OCI-M2 (cell line): Measurements from ENCODE around the gene ERVK3-1.

ENCODE experiments used
- DNase-seq: peaks from one replicate; lab custom pipeline; 2025; ENCODE audit not compliant: unreplicated experiment; lab: John Stamatoyannopoulos, UW

ERVK3-1 gene

DNA sequence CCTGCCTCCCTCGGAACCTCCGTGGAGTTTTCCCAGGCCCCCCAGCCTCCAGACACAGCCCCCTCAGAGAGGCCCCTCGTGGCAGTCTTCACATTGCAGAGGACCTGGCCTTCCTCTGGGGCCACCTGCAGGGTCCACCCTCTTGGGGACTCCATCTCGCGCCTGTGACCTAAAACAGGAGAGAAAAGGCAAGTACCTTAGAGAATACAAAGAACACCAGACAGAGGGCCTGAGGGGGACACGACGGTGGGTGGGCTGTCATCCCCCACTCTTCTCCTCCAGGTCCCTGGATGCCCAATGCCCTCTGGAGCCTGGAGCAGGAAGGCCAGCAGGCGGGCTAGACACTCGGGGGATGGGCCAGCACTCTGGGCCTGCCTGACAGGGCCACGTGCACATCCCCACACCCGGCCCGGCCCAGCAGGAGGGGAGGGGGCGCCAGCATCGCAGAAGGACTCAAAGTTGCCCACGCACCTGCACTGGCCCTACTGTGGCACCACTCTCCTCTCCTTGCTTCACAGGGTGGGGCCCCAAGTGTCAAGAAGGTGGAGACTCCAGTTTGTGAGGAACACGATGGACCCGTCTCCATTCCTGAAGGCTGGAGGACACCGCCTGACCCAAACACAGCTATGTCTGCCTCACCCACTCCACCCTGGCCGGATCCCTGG lies 52.4 kb downstream of the ERVK3-1 start:
- DNase-seq = no peak

GRCh38 chr19:58361900-58362271 lies 56.7 kb downstream of the ERVK3-1 start:
- no peak for DNase-seq

DNA sequence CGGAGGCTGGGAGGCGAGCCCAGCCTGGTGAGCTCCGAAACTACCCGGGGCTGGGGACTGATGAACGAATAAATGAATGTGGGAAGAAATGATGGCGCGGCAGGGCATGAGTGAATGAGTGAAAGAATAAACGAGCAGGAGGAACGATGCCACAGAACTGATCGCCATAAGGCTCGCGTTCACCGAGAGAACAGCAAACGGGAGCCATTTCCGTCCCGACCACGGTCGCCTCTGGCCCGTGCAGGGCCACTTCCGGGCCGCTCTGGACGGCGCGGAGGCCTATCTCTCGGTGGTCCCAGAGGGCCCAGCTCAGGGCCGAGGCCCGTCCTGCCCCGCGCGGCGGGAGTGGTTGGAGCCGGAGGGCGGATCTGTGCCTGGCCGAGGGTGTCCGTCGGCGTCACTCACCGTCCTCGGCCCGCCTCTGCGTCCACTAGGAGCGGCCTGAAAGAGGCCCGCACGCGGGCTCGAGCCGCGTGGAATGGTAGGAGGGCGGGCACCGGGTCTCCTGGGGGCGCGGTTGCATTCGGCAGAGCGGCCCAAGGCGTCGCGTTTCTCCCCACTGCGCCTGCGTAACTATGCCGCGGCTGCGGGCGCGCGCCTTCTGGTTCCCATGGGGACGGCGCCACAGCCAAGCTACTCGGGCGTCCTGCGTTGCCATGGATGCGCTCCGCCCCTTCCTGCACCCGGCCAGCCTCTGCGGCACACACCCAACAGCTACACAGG lies 57.3 kb downstream of the ERVK3-1 start, which contains the start of gene ZNF497:
ZNF497 (minus strand) TSS at position 480 of the 723 bp plus-strand sequence. CDS start 5,116 bp downstream, outside the sequence.
- DNase-seq = peak; percentile 95

DNA sequence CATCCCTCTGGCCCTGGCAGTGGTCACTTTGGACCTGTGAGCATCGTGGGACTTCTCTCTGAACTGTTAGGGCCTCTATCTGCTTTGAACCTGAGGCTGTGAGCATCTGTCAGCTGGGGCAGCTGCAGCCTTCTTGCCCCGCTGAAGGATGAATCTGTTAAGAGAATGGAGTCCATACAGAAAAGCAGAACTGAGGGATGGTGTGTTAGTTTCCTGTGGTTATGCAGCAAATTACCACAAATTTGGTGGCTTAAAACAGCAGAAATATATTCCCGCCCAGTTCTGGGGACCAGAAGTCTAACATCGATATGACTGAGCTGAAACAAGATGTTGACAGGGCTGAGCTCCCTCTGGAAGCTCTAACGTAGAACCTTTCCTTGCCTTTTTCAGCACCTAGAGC lies 59.0 kb downstream of the ERVK3-1 start:
- DNase-seq = no peak
